ENCODE data around the gene KRTAP17-1.
"Not testable (repeated sequence)": the region's sequence is repeated elsewhere in the genome, so short reads cannot be mapped to it uniquely, and the experiment has no call there.

KRTAP17-1 gene

GRCh38 chr17:41315204-41315794 lies at the start of gene KRTAP17-1:
TSS of gene KRTAP17-1 (minus strand) at chr17:41315710. CDS start at chr17:41315650, 60 bp downstream.
- no peak for DNase-seq (ENCODE audit: low spot score)

GRCh38 chr17:41363881-41364280 lies 48.4 kb upstream of the KRTAP17-1 start:
- DNase-seq (ENCODE audit: low spot score): no peak

GRCh38 chr17:41360296-41360995 lies 44.9 kb upstream of the KRTAP17-1 start:
- no peak for DNase-seq (ENCODE audit: low spot score)

GRCh38 chr17:41354536-41354935 lies 39.0 kb upstream of the KRTAP17-1 start:
- DNase-seq (ENCODE audit: low spot score): no peak

- no peak for DNase-seq (ENCODE audit: low spot score)
Observed at GRCh38 chr17:41352597-41353366, 37.3 kb upstream of the KRTAP17-1 start.

GRCh38 chr17:41351177-41351576 lies 35.7 kb upstream of the KRTAP17-1 start:
- DNase-seq (ENCODE audit: low spot score): no peak

- DNase-seq (ENCODE audit: low spot score): not testable (repeated sequence)
Observed at GRCh38 chr17:41350381-41350878, 34.9 kb upstream of the KRTAP17-1 start, which contains the start of gene KRT33A. TSS of gene KRT33A (minus strand) at chr17:41350828. CDS start at chr17:41350767, 61 bp downstream.

GRCh38 chr17:41347869-41348760 lies 32.6 kb upstream of the KRTAP17-1 start:
- no peak for DNase-seq (ENCODE audit: low spot score)

GRCh38 chr17:41346421-41346820 lies 30.9 kb upstream of the KRTAP17-1 start:
- not testable (repeated sequence) for DNase-seq (ENCODE audit: low spot score)

- DNase-seq (ENCODE audit: low spot score): no peak
Observed at GRCh38 chr17:41345992-41346391, 30.5 kb upstream of the KRTAP17-1 start.

GRCh38 chr17:41343029-41343428 lies 27.5 kb upstream of the KRTAP17-1 start:
- no peak for DNase-seq (ENCODE audit: low spot score)

GRCh38 chr17:41340934-41341861 lies 25.7 kb upstream of the KRTAP17-1 start:
- no peak for DNase-seq (ENCODE audit: low spot score)

- DNase-seq (ENCODE audit: low spot score): no peak
Observed at GRCh38 chr17:41340494-41340893, 25.0 kb upstream of the KRTAP17-1 start.

- DNase-seq (ENCODE audit: low spot score): no peak
Observed at GRCh38 chr17:41339571-41340172, 24.2 kb upstream of the KRTAP17-1 start.

GRCh38 chr17:41338961-41339485 lies 23.5 kb upstream of the KRTAP17-1 start:
- no peak for DNase-seq (ENCODE audit: low spot score)

- DNase-seq (ENCODE audit: low spot score): no peak
Observed at GRCh38 chr17:41335747-41336146, 20.2 kb upstream of the KRTAP17-1 start.

GRCh38 chr17:41334385-41335305 lies 19.1 kb upstream of the KRTAP17-1 start:
- no peak for DNase-seq (ENCODE audit: low spot score)

- DNase-seq (ENCODE audit: low spot score): no peak
Observed at GRCh38 chr17:41333836-41334235, 18.3 kb upstream of the KRTAP17-1 start.

- no peak for DNase-seq (ENCODE audit: low spot score)
Observed at GRCh38 chr17:41333098-41333497, 17.6 kb upstream of the KRTAP17-1 start.
